H1 (cell line): ENCODE data around the gene ITGB2. TPM values are rescaled to one million over a fixed set of nuclear protein-coding genes. Genes with fewer than 3 reads are reported as not detected.

Experiments
- CTCF ChIA-PET: fragments of 300-600 bp; sonication (Branson Sonifier 250); formaldehyde crosslinking; loops from one replicate; lab custom pipeline; 2021; ENCODE audit not compliant: partially characterized antibody; lab: Charles Lee
- POLR2A ChIA-PET: fragments of 300-600 bp; sonication (Branson Sonifier 250); formaldehyde crosslinking; loops from one replicate; lab custom pipeline; 2021; ENCODE audit warnings: inconsistent platforms; ENCODE audit not compliant: partially characterized antibody; lab: Charles Lee
- DNase-seq, 2 experiments: peaks; one replicate each; pipeline versions ENCODE4 v3.0.0 to v3.0.0-alpha.2; 2010 to 2022; ENCODE audit warnings: low spot score in 2 of 2, low read depth in 1 of 2, mixed read lengths in 1 of 2
- FAIRE-seq: peaks from 2 replicates; lab custom pipeline; 2011; peaks lifted over from hg19 to GRCh38; lab: Jason Lieb, UNC
- H2AFZ ChIP-seq: 2 replicates; pipeline ENCODE4 v1.8.1; 2012; ENCODE audit warnings: low read length, inconsistent platforms
- H2AK5ac ChIP-seq: 2 replicates; pipeline ENCODE4 v1.6.1; 2013; ENCODE audit warnings: low read depth, low read length
- H2BK120ac ChIP-seq: replicated peaks from 2 replicates; pipeline ENCODE3; 2013; ENCODE audit warnings: low read depth, low read length, inconsistent platforms
- H2BK12ac ChIP-seq: 2 replicates; pipeline ENCODE4 v1.6.1; 2013; ENCODE audit warnings: low read depth, low read length
- H2BK15ac ChIP-seq: 2 replicates; pipeline ENCODE4 v1.6.1; 2013; ENCODE audit warnings: low read length
- H2BK20ac ChIP-seq: 2 replicates; pipeline ENCODE4 v1.6.1; 2013; ENCODE audit warnings: low read length
- H2BK5ac ChIP-seq: 2 replicates; pipeline ENCODE4 v1.6.1; 2013; ENCODE audit warnings: low read depth, low read length
- H3K14ac ChIP-seq: 2 replicates; pipeline ENCODE4 v1.6.1; 2013; ENCODE audit warnings: inconsistent platforms; ENCODE audit not compliant: insufficient read length
- H3K18ac ChIP-seq: 2 replicates; pipeline ENCODE4 v1.6.1; 2013; ENCODE audit warnings: low read length; ENCODE audit errors: extremely low read depth
- H3K23ac ChIP-seq: 2 replicates; pipeline ENCODE4 v1.6.1; 2013; ENCODE audit warnings: inconsistent platforms; ENCODE audit not compliant: insufficient read length
- H3K23me2 ChIP-seq: 2 replicates; pipeline ENCODE4 v1.6.1; 2013; ENCODE audit warnings: low read depth, low read length
- H3K27ac ChIP-seq: 2 replicates; pipeline ENCODE4 v1.6.1; 2011; ENCODE audit warnings: low read depth, low read length, inconsistent platforms
- H3K27me3 ChIP-seq, 4 experiments: replicated peaks in 1 of 4; 1 replicate in 1 of 4; 2 replicates in 3 of 4; pipeline versions ENCODE4 v1.6.1 to v1.8.1; 2011 to 2013; ENCODE audit warnings: low read length in 3 of 4, mild to moderate bottlenecking in 3 of 4, inconsistent platforms in 2 of 4, mixed read lengths in 2 of 4, moderate library complexity in 1 of 4; ENCODE audit not compliant: control insufficient read depth in 3 of 4, insufficient read depth in 3 of 4; ENCODE audit errors: extremely low read depth in 1 of 4
- H3K36me3 ChIP-seq, 4 experiments: 2 replicates each; pipeline versions ENCODE4 v1.6.1 to v1.8.1; 2011 to 2013; ENCODE audit warnings: mild to moderate bottlenecking in 4 of 4, low read length in 3 of 4, moderate library complexity in 2 of 4, control low read depth in 1 of 4, inconsistent platforms in 1 of 4; ENCODE audit not compliant: insufficient read depth in 4 of 4, control insufficient read depth in 2 of 4
- H3K4ac ChIP-seq: replicated peaks from 2 replicates; pipeline ENCODE3; 2013; ENCODE audit warnings: low read length, low read depth, mixed read lengths, inconsistent platforms; ENCODE audit not compliant: insufficient read length
- H3K4me1 ChIP-seq, 4 experiments: replicated peaks in 1 of 4; 1 replicate in 1 of 4; 2 replicates in 3 of 4; pipeline versions ENCODE4 v1.6.1 to v1.8.1; 2011 to 2013; ENCODE audit warnings: low read length in 3 of 4, inconsistent platforms in 2 of 4, mixed read lengths in 1 of 4; ENCODE audit not compliant: insufficient read depth in 4 of 4, control insufficient read depth in 3 of 4
- H3K4me2 ChIP-seq, 2 experiments: 2 replicates each; pipeline versions ENCODE4 v1.6.1 to v1.8.1; 2011 to 2013; ENCODE audit warnings: low read depth in 2 of 2, low read length in 2 of 2, control low read depth in 1 of 2, inconsistent platforms in 1 of 2, mild to moderate bottlenecking in 1 of 2; ENCODE audit not compliant: insufficient read depth in 1 of 2
- H3K4me3 ChIP-seq, 4 experiments: fragments of 200-600, 300-600 bp in 1 of 4; sonication (generic), shearing (Covaris generic), sonication (Bioruptor Twin) in 1 of 4; 2 replicates each; pipeline versions ENCODE4 v1.5.1 to v1.8.1; 2011 to 2016; ENCODE audit warnings: low read length in 4 of 4, low read depth in 3 of 4, control low read depth in 2 of 4, inconsistent platforms in 2 of 4, mild to moderate bottlenecking in 2 of 4, mixed read lengths in 1 of 4, moderate library complexity in 1 of 4; ENCODE audit not compliant: insufficient read depth in 2 of 4; ENCODE audit errors: extremely low read depth in 1 of 4
- H3K56ac ChIP-seq: replicated peaks from 2 replicates; pipeline ENCODE3; 2013; ENCODE audit warnings: low read depth, mild to moderate bottlenecking, mixed read lengths, low read length, inconsistent platforms; ENCODE audit not compliant: insufficient read length
- H3K79me1 ChIP-seq: 2 replicates; pipeline ENCODE4 v1.6.1; 2013; ENCODE audit warnings: low read depth, low read length, control low read depth
- H3K79me2 ChIP-seq, 2 experiments: 2 replicates each; pipeline versions ENCODE4 v1.6.1 to v1.8.1; 2012 to 2013; ENCODE audit warnings: low read length in 2 of 2, mild to moderate bottlenecking in 2 of 2, inconsistent platforms in 1 of 2; ENCODE audit not compliant: insufficient read depth in 2 of 2, control insufficient read depth in 1 of 2
- H3K9ac ChIP-seq, 4 experiments: replicated peaks in 1 of 4; 1 replicate in 1 of 4; 2 replicates in 3 of 4; pipeline versions ENCODE4 v1.6.1 to v1.8.1; 2011 to 2013; ENCODE audit warnings: low read depth in 3 of 4, low read length in 3 of 4, control low read depth in 2 of 4, mild to moderate bottlenecking in 2 of 4, moderate library complexity in 2 of 4, inconsistent platforms in 1 of 4; ENCODE audit errors: extremely low read depth in 1 of 4
- H3K9me3 ChIP-seq, 2 experiments: 2 replicates each; pipeline versions ENCODE4 v1.6.1 to v1.8.1; 2012 to 2013; ENCODE audit warnings: mild to moderate bottlenecking in 2 of 2, moderate library complexity in 2 of 2, control low read depth in 1 of 2, inconsistent platforms in 1 of 2, low read depth in 1 of 2, low read length in 1 of 2, mixed read lengths in 1 of 2; ENCODE audit not compliant: insufficient read depth in 2 of 2
- H4K20me1 ChIP-seq, 2 experiments: replicated peaks in 1 of 2; 2 replicates each; pipeline versions ENCODE3 to v1.8.1; 2011 to 2013; ENCODE audit warnings: inconsistent platforms in 2 of 2, low read length in 2 of 2, mild to moderate bottlenecking in 1 of 2; ENCODE audit not compliant: insufficient read depth in 2 of 2, control insufficient read depth in 1 of 2
- H4K5ac ChIP-seq: 2 replicates; pipeline ENCODE4 v1.6.1; 2013; ENCODE audit warnings: low read length, low read depth, mixed read lengths, inconsistent platforms; ENCODE audit not compliant: insufficient read length
- H4K8ac ChIP-seq: 2 replicates; pipeline ENCODE4 v1.8.0; 2013; ENCODE audit warnings: mild to moderate bottlenecking, moderate library complexity, low read length, inconsistent platforms; ENCODE audit not compliant: insufficient read depth; ENCODE audit errors: extremely low read depth
- H4K91ac ChIP-seq: replicated peaks from 2 replicates; pipeline ENCODE3; 2013; ENCODE audit warnings: low read length, mixed read lengths, inconsistent platforms; ENCODE audit not compliant: insufficient read length
- CEBPB ChIP-seq: IDR thresholded peaks from 2 replicates; pipeline ENCODE4 v1.6.1; 2012; ENCODE audit warnings: low read depth, low read length
- CHD1 ChIP-seq: IDR thresholded peaks from 2 replicates; pipeline ENCODE4 v1.6.1; 2012; ENCODE audit warnings: low read depth, low read length, improper control_type of control experiment
- CTBP2 ChIP-seq: IDR thresholded peaks from 2 replicates; pipeline ENCODE4 v1.7.0; 2011; ENCODE audit warnings: borderline replicate concordance, mild to moderate bottlenecking, moderate library complexity, mixed read lengths, low read length; ENCODE audit not compliant: insufficient read depth, insufficient read length
- EZH2 ChIP-seq: fragments of 200-600 bp; sonication (generic); IDR thresholded peaks from 2 replicates; pipeline ENCODE4 v1.7.1; 2012; ENCODE audit warnings: low read depth, mild to moderate bottlenecking, moderate library complexity, low read length, inconsistent platforms; ENCODE audit not compliant: severe bottlenecking
- JUND ChIP-seq: IDR thresholded peaks from 2 replicates; pipeline ENCODE4 v1.6.1; 2011; ENCODE audit warnings: mild to moderate bottlenecking, improper control_type of control experiment, low read length
- KDM4A ChIP-seq: IDR thresholded peaks from one replicate; pipeline ENCODE4 v1.7.1; 2012; ENCODE audit warnings: low read depth, mild to moderate bottlenecking, moderate library complexity, low read length, inconsistent platforms; ENCODE audit not compliant: severe bottlenecking
- KDM5A ChIP-seq: fragments of 200-600 bp; IDR thresholded peaks from 2 replicates; pipeline ENCODE4 v1.7.1; 2012; ENCODE audit warnings: mild to moderate bottlenecking, low read length, inconsistent platforms, mixed read lengths
- POLR2A ChIP-seq, 2 experiments: IDR thresholded peaks; 1 replicate in 1 of 2; 2 replicates in 1 of 2; pipeline ENCODE4 v1.6.1; 2011; ENCODE audit warnings: low read depth in 2 of 2, low read length in 2 of 2, mild to moderate bottlenecking in 2 of 2; ENCODE audit errors: control extremely low read depth in 1 of 2
- POLR2AphosphoS5 ChIP-seq: IDR thresholded peaks from 2 replicates; pipeline ENCODE4 v1.6.1; 2011; ENCODE audit warnings: low read depth, low read length
- POU5F1 ChIP-seq: IDR thresholded peaks from 2 replicates; pipeline ENCODE4 v1.6.1; 2011; ENCODE audit warnings: low read depth, mild to moderate bottlenecking, low read length, moderate library complexity
- SIX5 ChIP-seq: IDR thresholded peaks from 2 replicates; pipeline ENCODE4 v1.6.1; 2011; ENCODE audit warnings: mild to moderate bottlenecking, low read depth, low read length
- TCF12 ChIP-seq: IDR thresholded peaks from 2 replicates; pipeline ENCODE4 v1.6.1; 2011; ENCODE audit warnings: low read depth, mild to moderate bottlenecking, low read length
- WGBS, 2 experiments: shearing (Covaris generic) in 1 of 2; methylation state at CpG; one replicate each; pipeline versions ENCODE4 v1.1.6 to v1.1.7; 2013 to 2015; ENCODE audit warnings: low lambda C conversion rate in 2 of 2, mixed read lengths in 2 of 2, inconsistent platforms in 1 of 2, low coverage in 1 of 2, missing lambda C conversion rate in 1 of 2; ENCODE audit not compliant: insufficient replicate concordance in 2 of 2, insufficient coverage in 1 of 2, insufficient read length in 1 of 2; ENCODE audit errors: extremely low coverage in 1 of 2, missing lambda C conversion rate in 1 of 2; 5-methylcytosine and 5-hydroxymethylcytosine counted together
- polyA plus RNA-seq, 7 experiments: library from polyadenylated mRNA; depleted of rRNA in 3 of 7; stranded (reverse) in 5 of 7; unstranded in 2 of 7; fragments of >200 nt in 5 of 7; fragments of 200-250 nt in 2 of 7; gene quantifications; 1 replicate in 5 of 7; 2 replicates in 1 of 7; 4 replicates in 1 of 7; pipeline versions ENCODE4 v1.2.1 to v1.2.3, GENCODE V29; 2011 to 2013; ENCODE audit warnings: missing spikeins in 2 of 7, mixed read lengths in 2 of 7
- total RNA-seq: library from RNA; stranded (reverse); fragmentation: NEBNext Ultra II Directional; extraction: Animal tissue kit (Norgen Biotek cat#: 25700); gene quantifications from 2 replicates; pipeline ENCODE4 v1.2.1, GENCODE V29; 2021
- TF ChIP-seq, protein P1 (sequence below): IDR thresholded peaks from 2 replicates; pipeline ENCODE4 v1.6.1; 2011; ENCODE audit warnings: low read depth, mild to moderate bottlenecking, low read length; ENCODE audit not compliant: insufficient read depth

The ITGB2 gene
- total and polyA plus RNA-seq, 2 of the 8 experiments (the other 6 are each of a cell fraction or from before 2014, with no cell fraction given), result 0.24 to 0.63 TPM

GRCh38 chr21:44964381-44964780, 43.7 kb upstream of the ITGB2 start:
- H3K27ac ChIP-seq, result no peak overlapping the region
- 90% methylated on average over 12 of the region's 12 CpGs; no CpG with 5 or more reads in 1 of the 2 experiments for WGBS, 2 experiments
- H3K36me3 ChIP-seq, result peaks cover 12 to 31% (median 24%) of the 10 kb centered on the region in 4 experiments

More at GRCh38 chr21:44964381-44964780, 43.7 kb upstream of the ITGB2 start:
- no peak overlapping the region for H2BK5ac ChIP-seq
- no peak overlapping the region for H2AFZ ChIP-seq
- no peaks in the 10 kb centered on the region; a peak in 1 of 7 replicates for H3K4me1 ChIP-seq
- no peak overlapping the region for H3K18ac ChIP-seq
- no peak overlapping the region for H4K91ac ChIP-seq
- TF ChIP-seq JUND, result no peak
- no peak for TF ChIP-seq KDM4A
- TF ChIP-seq POU5F1, result no peak
- TF ChIP-seq, protein P1, sequence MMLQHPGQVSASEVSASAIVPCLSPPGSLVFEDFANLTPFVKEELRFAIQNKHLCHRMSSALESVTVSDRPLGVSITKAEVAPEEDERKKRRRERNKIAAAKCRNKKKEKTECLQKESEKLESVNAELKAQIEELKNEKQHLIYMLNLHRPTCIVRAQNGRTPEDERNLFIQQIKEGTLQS, result no peak
- no peak for TF ChIP-seq POLR2A (IDR thresholded peaks at IDR 0.05; ENCODE audit: control extremely low read depth in 1 of 2, low read depth in 2 of 2, low read length in 2 of 2)
- no peak for TF ChIP-seq POLR2AphosphoS5
- no peak for TF ChIP-seq CTBP2
- TF ChIP-seq KDM5A, result no peak
- TF ChIP-seq CHD1, result no peak
- no peak for TF ChIP-seq EZH2
- TF ChIP-seq SIX5, result no peak
- no peak for TF ChIP-seq TCF12
- TF ChIP-seq CEBPB, result no peak
- H4K8ac ChIP-seq, result no peak overlapping the region
- no peak overlapping the region for H2BK15ac ChIP-seq
- no peak overlapping the region for H3K56ac ChIP-seq
- H4K20me1 ChIP-seq, result peaks cover 9 to 18% of the 10 kb centered on the region in 2 experiments
- H3K4ac ChIP-seq, result no peak overlapping the region
- H3K79me2 ChIP-seq, result peaks cover 0 to 33% of the 10 kb centered on the region in 2 experiments; a peak in 2 of 4 replicates
- no peak overlapping the region for H3K23ac ChIP-seq
- no peak overlapping the region for H3K9ac ChIP-seq
- H3K79me1 ChIP-seq, result peaks cover 7% of the 10 kb centered on the region
- no peak overlapping the region for H2BK12ac ChIP-seq
- ChIA-PET CTCF (interaction anchor here (0.8 to 3.6 kb wide), 5 partner anchors 8 to 177 kb away, joined by 3 to 16 read pairs (median 4); no protein-coding TSS in a partner anchor), POLR2A (no interaction called here)
- H2AK5ac ChIP-seq, result no peak overlapping the region
- H3K9me3 ChIP-seq, result no peaks in the 10 kb centered on the region
- H3K23me2 ChIP-seq, result no peaks in the 10 kb centered on the region
- no peak overlapping the region for H2BK120ac ChIP-seq
- no peak overlapping the region for H3K14ac ChIP-seq
- FAIRE-seq (no peak), DNase-seq (no peak)
- H4K5ac ChIP-seq, result no peak overlapping the region
- no peak overlapping the region for H2BK20ac ChIP-seq
- H3K4me2 ChIP-seq, result no peak overlapping the region
- H3K27me3 ChIP-seq, result no peaks in the 10 kb centered on the region
- H3K4me3 ChIP-seq, result no peak overlapping the region
